IMR-90 (cell line): ENCODE results near the gene UBR7. TPM values are rescaled to one million over a fixed set of nuclear protein-coding genes. Genes with fewer than 3 reads are reported as not detected.
"Not testable (repeated sequence)": the region's sequence is repeated elsewhere in the genome, so short reads cannot be mapped to it uniquely, and the experiment has no call there.

Source experiments
- ATAC-seq: fragments of 200-7000 bp; cut with Tn5 transposase; 2 replicates; pipeline ENCODE4 v1.9.1; 2020; ENCODE audit warnings: low read depth, mild to moderate bottlenecking, moderate library complexity
- BruUV-seq: library from RNA; stranded (reverse); fragments of 400-500 nt; replicated peaks from 2 replicates; lab custom pipeline; 2021; lab: Mats Ljungman, UMichigan
- CTCF ChIA-PET: fragments of 300-600 bp; formaldehyde crosslinking; extraction: SDS; loops from one replicate; lab custom pipeline; 2021; ENCODE audit warnings: antibody characterized with exemption; lab: Yijun Ruan, JAX
- POLR2A ChIA-PET: fragments of 300-600 bp; sonication (Branson Sonifier 250); formaldehyde crosslinking; loops from one replicate; lab custom pipeline; 2022; ENCODE audit warnings: antibody characterized with exemption; ENCODE audit not compliant: unreplicated experiment; lab: Charles Lee
- DNase-seq: peaks from one replicate; pipeline ENCODE4 v3.0.0; 2013
- H2AFZ ChIP-seq: replicated peaks from 2 replicates; pipeline ENCODE3; 2013; ENCODE audit warnings: low read length, mild to moderate bottlenecking; ENCODE audit not compliant: poor library complexity
- H2AK5ac ChIP-seq: 2 replicates; pipeline ENCODE4 v1.6.1; 2013; ENCODE audit warnings: low read depth, low read length, inconsistent platforms
- H2AK9ac ChIP-seq: replicated peaks from 2 replicates; pipeline ENCODE3; 2013; ENCODE audit warnings: mild to moderate bottlenecking, low read depth, low read length, moderate library complexity; ENCODE audit not compliant: poor library complexity
- H2BK120ac ChIP-seq: 2 replicates; pipeline ENCODE4 v1.6.1; 2013; ENCODE audit warnings: low read depth, low read length, inconsistent platforms
- H2BK15ac ChIP-seq: 3 replicates; pipeline ENCODE4 v1.6.1; 2013; ENCODE audit warnings: low read depth, low read length, inconsistent platforms
- H2BK20ac ChIP-seq: 2 replicates; pipeline ENCODE4 v1.6.1; 2013; ENCODE audit warnings: low read depth, mild to moderate bottlenecking, inconsistent platforms, low read length, moderate library complexity
- H2BK5ac ChIP-seq: 2 replicates; pipeline ENCODE4 v1.6.1; 2013; ENCODE audit warnings: mild to moderate bottlenecking, low read depth, low read length, inconsistent platforms; ENCODE audit not compliant: poor library complexity, severe bottlenecking
- H3K14ac ChIP-seq: replicated peaks from 2 replicates; pipeline ENCODE4 v1.6.1; 2013; ENCODE audit warnings: low read depth, low read length, inconsistent platforms
- H3K18ac ChIP-seq: 2 replicates; pipeline ENCODE4 v1.6.1; 2013; ENCODE audit warnings: low read depth, low read length, control low read depth
- H3K23ac ChIP-seq: 2 replicates; pipeline ENCODE4 v1.6.1; 2013; ENCODE audit warnings: low read depth, low read length, inconsistent platforms
- H3K27ac ChIP-seq: 2 replicates; pipeline ENCODE4 v1.5.1; 2013; ENCODE audit warnings: mild to moderate bottlenecking, control low read depth, low read length; ENCODE audit not compliant: insufficient read depth
- H3K27me3 ChIP-seq: 2 replicates; pipeline ENCODE4 v1.6.1; 2013; ENCODE audit warnings: low read length; ENCODE audit not compliant: control insufficient read depth, insufficient read depth
- H3K36me3 ChIP-seq: 2 replicates; pipeline ENCODE4 v1.6.1; 2013; ENCODE audit warnings: low read length, mixed read lengths; ENCODE audit not compliant: control insufficient read depth, insufficient read depth
- H3K4ac ChIP-seq: 2 replicates; pipeline ENCODE4 v1.6.1; 2013; ENCODE audit warnings: low read depth, low read length, inconsistent platforms
- H3K4me1 ChIP-seq: 2 replicates; pipeline ENCODE4 v1.6.1; 2013; ENCODE audit warnings: low read length, mixed read lengths; ENCODE audit not compliant: control insufficient read depth, insufficient read depth
- H3K4me2 ChIP-seq: 2 replicates; pipeline ENCODE4 v1.6.1; 2013; ENCODE audit warnings: low read depth, mild to moderate bottlenecking, control low read depth, low read length, moderate library complexity
- H3K4me3 ChIP-seq: 2 replicates; pipeline ENCODE4 v1.5.1; 2013; ENCODE audit warnings: low read depth, mild to moderate bottlenecking, control low read depth, low read length, moderate library complexity; ENCODE audit not compliant: insufficient read depth
- H3K56ac ChIP-seq: 2 replicates; pipeline ENCODE4 v1.6.1; 2013; ENCODE audit warnings: low read length, inconsistent platforms; ENCODE audit not compliant: insufficient read depth; ENCODE audit errors: extremely low read depth
- H3K79me1 ChIP-seq, 2 experiments: 2 replicates each; pipeline ENCODE4 v1.6.1; 2013; ENCODE audit warnings: low read length in 2 of 2, inconsistent platforms in 1 of 2, low read depth in 1 of 2
- H3K9ac ChIP-seq: 2 replicates; pipeline ENCODE4 v1.6.1; 2013; ENCODE audit warnings: low read depth, low read length, control low read depth
- H3K9me1 ChIP-seq: 2 replicates; pipeline ENCODE4 v1.6.1; 2013; ENCODE audit warnings: low read length, inconsistent platforms; ENCODE audit not compliant: insufficient read depth
- H3K9me3 ChIP-seq: 2 replicates; pipeline ENCODE4 v1.6.1; 2013; ENCODE audit warnings: low read length; ENCODE audit not compliant: control insufficient read depth, insufficient read depth
- H4K20me1 ChIP-seq: 2 replicates; pipeline ENCODE4 v1.6.1; 2013; ENCODE audit warnings: low read length, inconsistent platforms; ENCODE audit not compliant: insufficient read depth
- H4K5ac ChIP-seq: 2 replicates; pipeline ENCODE4 v1.6.1; 2013; ENCODE audit warnings: mild to moderate bottlenecking, low read depth, low read length, control low read depth
- H4K8ac ChIP-seq, 2 experiments: 2 replicates each; pipeline ENCODE4 v1.6.1; 2013; ENCODE audit warnings: low read depth in 2 of 2, low read length in 2 of 2, control low read depth in 1 of 2, inconsistent platforms in 1 of 2
- H4K91ac ChIP-seq: 2 replicates; pipeline ENCODE4 v1.6.1; 2013; ENCODE audit warnings: low read depth, low read length, inconsistent platforms; ENCODE audit not compliant: insufficient read depth
- WGBS, 2 experiments: methylation state at CpG; one replicate each; pipeline versions ENCODE4 v1.1.5 to v1.1.7; 2013; ENCODE audit warnings: missing lambda C conversion rate in 2 of 2; ENCODE audit not compliant: insufficient read length in 1 of 2; ENCODE audit errors: extremely low coverage in 2 of 2; 5-methylcytosine and 5-hydroxymethylcytosine counted together
- dilution Hi-C: fragments of 300-500 bp; cut with HindIII; formaldehyde crosslinking; loops from one replicate; pipeline ENCODE4 v1.14.3; 2018; ENCODE audit warnings: low sequenced_read_pairs; ENCODE audit not compliant: unreplicated experiment
- in situ Hi-C: fragments of 300-500 bp; cut with MboI; formaldehyde crosslinking; loops from 3 replicates; pipeline ENCODE4 v1.14.3; 2019; ENCODE audit warnings: low sequenced_read_pairs, inconsistent platforms, mixed read lengths
- intact Hi-C: fragments of 100-400 bp; cut with micrococcal nuclease; formaldehyde crosslinking; loops from 2 replicates; pipeline ENCODE4 v1.10.0; 2022
- polyA plus RNA-seq, 3 experiments: library from polyadenylated mRNA; depleted of rRNA; stranded (reverse); fragments of >200 nt; gene quantifications; 2 replicates each; pipeline ENCODE4 v1.2.3, GENCODE V29; 2012; ENCODE audit warnings: low replicate concordance in 1 of 3
- total RNA-seq: library from RNA; depleted of rRNA; stranded (reverse); fragments of >200 nt; gene quantifications from 2 replicates; pipeline ENCODE4 v1.2.3, GENCODE V29; 2012

The UBR7 gene
- total and polyA plus RNA-seq, 2 of the 4 experiments (the other 2 are of a cell fraction), result 24.2 to 29.4 TPM

DNA sequence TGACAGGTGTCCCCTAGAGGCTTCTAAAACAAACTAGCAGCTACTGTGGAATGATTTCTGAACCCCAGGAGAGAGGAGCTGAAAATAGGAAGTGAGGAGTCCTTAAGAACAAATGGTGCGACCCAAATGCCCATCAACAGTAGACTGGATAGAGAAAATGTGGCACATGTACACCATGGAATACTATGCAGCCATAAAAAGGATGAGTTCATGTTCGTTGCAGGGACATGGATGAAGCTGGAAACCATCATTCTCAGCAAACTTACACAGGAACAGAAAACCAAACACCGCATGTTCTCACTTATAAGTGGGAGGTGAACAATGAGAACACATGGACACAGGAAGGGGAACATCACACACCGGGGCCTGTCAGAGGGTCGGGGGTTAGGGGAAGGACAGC lies 26.0 kb downstream of the UBR7 start:
- H3K4me2 ChIP-seq, H3K4me3 ChIP-seq, dilution Hi-C loops, POLR2A ChIA-PET, H3K79me1 ChIP-seq, H2AK9ac ChIP-seq, H3K56ac ChIP-seq, H3K4me1 ChIP-seq, intact Hi-C loops, ATAC-seq, H4K20me1 ChIP-seq, H3K14ac ChIP-seq, H4K5ac ChIP-seq, H2BK15ac ChIP-seq, H3K18ac ChIP-seq, H4K91ac ChIP-seq, H3K23ac ChIP-seq, H2BK20ac ChIP-seq, H2AFZ ChIP-seq, H3K9ac ChIP-seq, DNase-seq, H3K27ac ChIP-seq, H3K27me3 ChIP-seq, H2BK120ac ChIP-seq, H2BK5ac ChIP-seq, in situ Hi-C loops, H4K8ac ChIP-seq, H3K36me3 ChIP-seq, H2AK5ac ChIP-seq, BruUV-seq, H3K9me3 ChIP-seq, H3K4ac ChIP-seq: not testable (repeated sequence)
- peaks cover 13% of the 10 kb centered on the region; the same call in 1 of the 2 replicates for H3K9me1 ChIP-seq
- WGBS, 2 experiments, result 100% methylated on average over 1 of the region's 5 CpGs; no CpG with 5 or more reads in 1 of the 2 experiments
- CTCF ChIA-PET, result interaction anchor here (1.5 kb wide), 1 partner anchor 26 kb away, joined by 3 read pairs; the partner anchor contains the start of genes GON7 and UBR7
